HG02759 (cell line): ENCODE results near the gene FCN3.

ENCODE experiments used
- ATAC-seq: cut with Tn5 transposase; IDR thresholded peaks from one replicate; pipeline ENCODE4 v1.9.1; 2021; ENCODE audit warnings: mild to moderate bottlenecking, moderate library complexity; ENCODE audit not compliant: unreplicated experiment

Gene FCN3

DNA sequence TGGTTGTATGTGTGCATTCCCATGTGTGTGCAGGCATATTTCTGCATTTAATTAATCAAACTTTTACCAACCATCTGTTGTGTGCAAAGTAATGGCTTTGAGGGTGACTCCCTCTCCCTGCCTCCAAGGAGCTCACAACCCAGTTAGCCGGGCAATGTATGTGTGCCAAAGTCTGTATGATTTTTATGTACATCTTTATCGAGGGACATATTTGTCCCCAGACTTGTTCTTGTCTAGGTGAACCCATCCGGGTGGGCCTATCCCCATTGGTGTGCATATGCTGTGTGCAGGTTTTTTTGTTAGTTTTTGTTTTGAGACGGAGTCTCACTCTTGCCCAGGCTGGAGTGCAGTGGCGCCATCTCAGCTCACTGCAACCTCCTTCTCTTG, 31.0 kb downstream of the FCN3 start:
- ATAC-seq: no peak

DNA sequence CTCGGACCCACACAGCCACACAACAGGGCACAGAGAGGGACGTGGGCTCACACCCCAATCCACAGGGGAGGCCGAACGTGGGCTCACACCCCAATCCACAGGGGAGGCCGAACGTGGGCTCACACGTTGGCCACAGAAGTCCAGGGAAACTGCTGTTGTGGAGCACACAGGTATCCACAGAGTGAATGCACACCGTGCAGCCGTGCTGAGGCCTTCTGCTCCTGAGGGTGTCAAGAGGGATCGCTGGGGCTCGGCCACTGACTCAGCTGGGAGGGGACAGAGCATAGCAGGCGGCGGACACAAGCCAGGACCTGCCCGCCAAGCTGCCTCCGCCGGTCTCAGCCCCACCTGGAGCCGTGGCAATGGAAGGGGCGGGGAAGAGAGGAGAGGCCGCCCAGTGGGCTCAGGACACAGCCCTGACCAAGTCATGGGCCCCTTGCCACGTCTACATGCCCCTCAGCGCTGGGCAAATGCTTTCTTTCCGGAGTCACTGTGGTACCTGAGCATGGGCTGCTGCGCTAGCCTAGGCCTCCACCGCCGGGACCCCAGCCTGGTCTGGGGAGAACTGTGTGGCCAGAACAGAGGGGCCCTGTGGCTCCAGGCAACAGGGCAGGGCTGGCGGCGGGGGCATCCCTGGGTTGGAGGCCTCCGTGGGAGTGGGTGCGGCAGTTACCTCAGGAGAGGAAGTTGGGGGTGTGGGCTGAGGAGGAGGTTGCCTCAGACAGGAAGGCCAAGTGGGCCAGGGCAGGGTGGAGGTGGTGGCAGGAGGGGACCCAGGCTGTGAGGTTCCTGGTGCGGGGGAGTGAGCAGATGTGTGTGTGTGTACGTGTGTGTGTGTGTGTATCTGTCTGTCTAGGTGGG, 31.6 kb downstream of the FCN3 start:
- no peak for ATAC-seq

- no peak for ATAC-seq
These were observed 32.2 kb downstream of the FCN3 start for GRCh38 chr1:27342391-27342777.

DNA sequence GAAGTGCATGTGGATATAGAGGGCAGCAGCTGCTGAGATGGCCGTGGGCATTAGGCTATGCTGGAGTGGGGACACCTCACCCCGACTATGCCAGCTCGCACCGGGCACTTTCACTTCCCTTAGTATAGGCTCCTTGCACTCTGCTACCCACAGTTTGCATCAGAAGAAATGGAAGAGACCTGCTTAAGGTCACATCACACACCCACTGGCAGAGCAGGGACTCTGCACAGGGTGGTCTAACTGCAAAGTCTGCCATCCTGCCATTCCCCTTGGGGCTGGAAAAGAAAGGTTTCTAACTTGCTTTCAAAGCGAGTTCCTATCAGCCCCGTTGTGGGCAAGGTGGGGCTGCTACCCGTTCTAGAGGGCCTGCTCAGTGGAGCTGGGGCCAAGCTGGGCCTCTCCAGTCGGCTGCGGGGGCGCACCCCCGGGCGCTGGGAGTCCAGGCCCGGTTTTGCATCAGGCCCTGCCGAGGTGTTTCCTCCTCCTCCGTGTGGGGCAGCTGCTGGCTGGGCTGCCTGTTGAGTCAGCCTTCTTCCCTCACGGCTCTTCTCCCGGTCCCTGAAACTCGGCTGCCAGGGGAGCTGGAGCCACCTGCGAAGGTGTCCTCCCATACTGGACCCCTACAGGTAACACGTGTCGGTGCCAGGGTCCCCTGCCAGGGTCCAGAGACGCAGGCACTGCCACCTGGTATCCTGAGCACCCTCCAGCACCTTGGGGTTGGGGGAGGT, 32.9 kb downstream of the FCN3 start, which contains the start of gene SYTL1:
SYTL1 (plus strand) TSS at position 498 of the 728 bp plus-strand sequence. CDS start 3,313 bp downstream, outside the sequence.
- ATAC-seq: peak; percentile 71

DNA sequence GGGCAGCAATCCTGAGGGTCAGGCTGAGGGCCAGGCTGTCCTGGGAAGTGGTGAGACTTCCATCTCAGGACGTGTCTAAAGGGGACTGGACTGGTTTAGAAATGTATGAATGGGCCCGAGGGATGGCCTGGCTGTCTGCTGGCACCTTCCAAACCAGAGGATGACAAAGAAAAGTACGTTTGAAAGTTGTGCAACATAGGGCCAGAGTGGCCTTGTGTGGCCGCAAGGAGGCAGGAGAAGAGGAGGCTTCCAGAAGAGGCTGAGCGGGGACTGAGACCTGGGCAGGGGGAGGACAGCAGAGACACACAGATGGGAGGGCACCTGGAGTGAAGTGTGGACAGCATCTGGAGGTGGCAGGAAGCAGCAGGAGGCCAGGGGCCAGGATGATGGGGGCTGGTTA, 35.4 kb downstream of the FCN3 start:
- no peak for ATAC-seq

GRCh38 chr1:27338751-27339150, 35.9 kb downstream of the FCN3 start:
- no peak for ATAC-seq

- ATAC-seq: no peak
These were observed 37.9 kb downstream of the FCN3 start for GRCh38 chr1:27336756-27337155.

GRCh38 chr1:27335506-27336422, 38.9 kb downstream of the FCN3 start:
- ATAC-seq: no peak

GRCh38 chr1:27333717-27334279, 40.8 kb downstream of the FCN3 start:
- no peak for ATAC-seq

GRCh38 chr1:27332536-27333281, 41.9 kb downstream of the FCN3 start:
- no peak for ATAC-seq

GRCh38 chr1:27331922-27332321, 42.7 kb downstream of the FCN3 start:
- no peak for ATAC-seq

GRCh38 chr1:27331426-27331825, 43.2 kb downstream of the FCN3 start:
- ATAC-seq: no peak

DNA sequence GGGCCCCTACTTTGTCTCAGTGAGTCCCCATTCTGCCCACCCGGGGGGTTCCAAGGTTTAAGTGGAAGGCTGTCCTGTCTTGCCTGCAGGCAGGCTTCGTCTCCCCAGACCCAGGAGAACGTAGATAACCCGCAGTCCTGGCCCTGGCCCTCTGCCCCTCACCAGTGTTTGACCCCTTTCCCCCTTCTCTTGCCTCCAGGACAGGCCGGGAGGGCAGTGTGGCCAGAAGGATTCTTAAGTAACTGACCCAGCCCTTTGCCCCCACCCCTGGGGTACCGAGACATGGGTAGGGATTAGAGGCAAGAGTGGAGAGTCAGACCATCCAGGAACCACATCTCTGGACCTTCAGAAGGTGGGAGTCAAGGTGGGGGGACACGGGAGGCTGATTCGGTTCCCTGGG, 43.8 kb downstream of the FCN3 start:
- ATAC-seq: no peak

DNA sequence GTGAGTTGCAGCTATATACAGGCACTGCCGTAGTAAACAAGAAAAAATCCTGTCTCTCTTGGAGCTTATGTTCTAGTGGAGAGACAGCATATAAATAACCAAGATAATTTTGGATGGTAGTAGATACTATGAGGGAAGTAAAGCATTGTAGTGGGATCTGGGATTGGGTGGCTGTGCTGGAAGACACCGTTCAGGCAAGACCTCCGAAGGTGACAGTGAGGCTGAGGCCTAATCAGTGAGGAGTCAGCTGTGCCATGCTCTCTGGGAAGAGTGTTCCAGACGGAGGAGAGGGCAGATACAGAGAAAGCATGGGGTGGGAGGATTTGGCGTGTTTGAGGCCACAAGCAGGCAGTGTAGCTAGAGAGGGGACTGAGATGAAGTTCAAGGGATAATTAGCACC, 46.7 kb downstream of the FCN3 start:
- no peak for ATAC-seq

DNA sequence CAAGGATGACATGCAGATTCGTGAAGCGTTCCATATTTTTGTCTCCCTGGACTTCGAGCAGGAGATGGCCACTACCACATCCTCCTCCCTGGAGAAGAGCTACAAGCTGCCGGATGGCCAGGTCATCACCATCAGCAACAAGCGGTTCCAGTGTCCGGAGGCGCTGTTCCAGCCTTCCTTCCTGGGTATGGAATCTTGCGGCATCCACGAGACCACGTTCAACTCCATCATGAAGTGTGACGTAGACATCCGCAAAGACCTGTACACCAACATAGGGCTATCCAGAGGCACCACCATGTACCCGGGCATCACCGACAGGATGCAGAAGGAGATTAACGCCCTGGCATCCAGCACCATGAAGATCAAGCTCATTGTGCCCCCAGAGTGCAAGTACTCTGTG, 49.3 kb downstream of the FCN3 start:
- no peak for ATAC-seq

DNA sequence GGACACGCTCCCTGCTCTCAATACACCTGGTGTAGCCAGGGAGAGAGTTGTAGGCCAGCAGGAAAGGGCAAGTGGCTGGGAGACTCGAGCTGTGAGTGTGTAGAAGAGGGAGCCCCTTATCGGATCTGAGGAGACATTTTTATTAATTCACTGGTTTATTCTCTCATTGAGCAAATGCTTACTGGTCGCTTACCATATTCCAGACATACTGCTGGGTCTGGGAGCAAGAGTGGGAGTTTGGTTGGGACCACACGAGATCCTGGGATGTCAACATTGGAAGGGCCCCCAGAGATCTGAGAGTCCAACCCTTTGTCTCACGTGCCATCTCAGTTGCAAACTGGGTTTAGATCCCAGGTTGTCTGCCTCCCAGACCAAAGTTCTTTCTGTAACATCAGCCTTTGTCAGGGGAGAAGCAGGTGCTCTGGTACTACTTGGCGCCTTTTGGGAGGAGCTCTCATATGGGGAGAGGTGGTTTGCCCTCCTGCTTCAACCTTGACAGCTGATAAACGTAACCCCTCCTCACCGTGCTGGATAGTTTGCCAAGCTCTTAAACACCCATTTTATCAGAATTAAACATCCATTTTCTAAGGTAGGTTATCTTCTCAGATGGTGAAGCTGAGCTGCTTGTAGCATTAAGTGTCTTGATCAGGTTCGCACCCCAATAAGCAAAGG, 51.9 kb downstream of the FCN3 start:
- ATAC-seq: no peak

DNA sequence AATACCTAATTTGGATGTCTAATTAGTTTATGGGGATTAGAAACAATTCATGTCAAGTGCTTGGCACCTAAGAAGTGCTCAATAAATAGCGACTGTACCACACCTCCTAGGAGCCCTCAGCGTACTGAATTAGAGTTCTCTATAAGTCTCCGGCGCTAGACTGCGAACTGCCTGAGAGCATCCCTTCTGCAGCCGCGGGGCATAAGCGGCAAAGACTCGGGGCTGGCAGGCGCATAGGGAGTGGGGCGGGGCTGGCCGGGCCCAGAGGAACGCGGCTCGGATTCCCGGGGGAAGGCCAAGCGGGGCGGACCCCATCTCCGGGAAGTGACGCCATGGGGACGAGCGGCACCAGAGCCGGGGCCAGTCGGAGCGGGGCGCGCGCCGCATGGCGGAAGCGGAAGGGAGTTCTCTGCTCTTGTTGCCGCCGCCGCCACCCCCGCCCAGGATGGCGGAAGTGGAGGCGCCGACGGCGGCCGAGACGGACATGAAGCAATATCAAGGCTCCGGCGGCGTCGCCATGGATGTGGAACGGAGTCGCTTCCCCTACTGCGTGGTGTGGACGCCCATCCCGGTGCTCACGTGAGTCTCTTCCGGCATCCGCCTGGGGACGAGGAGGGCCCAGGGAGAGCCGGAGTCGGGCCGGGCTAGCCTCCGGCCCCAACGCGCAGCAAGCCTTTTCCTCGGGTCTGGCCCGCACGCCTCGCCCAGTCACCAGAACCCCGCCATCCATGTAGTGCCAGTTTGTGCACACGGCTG, 52.6 kb downstream of the FCN3 start, which contains the start of gene TMEM222:
TMEM222 (plus strand) TSS at position 351 of the 756 bp plus-strand sequence; CDS start at position 386, 35 bp downstream.
- ATAC-seq: peak; percentile 96
